GM18873 (cell line): ENCODE measurements around the gene PTK6.
A peak's percentile ranks its signal among the peaks of the same experiment; 100 is the strongest.

ENCODE experiments used
- ATAC-seq: cut with Tn5 transposase; IDR thresholded peaks from one replicate; pipeline ENCODE4 v1.9.1; 2021; ENCODE audit warnings: mild to moderate bottlenecking, moderate library complexity, moderate number of reproducible peaks; ENCODE audit not compliant: unreplicated experiment, low FRiP score

Gene PTK6

GRCh38 chr20:63545814-63546213 is 8.6 kb upstream of the PTK6 start:
- no peak for ATAC-seq

DNA sequence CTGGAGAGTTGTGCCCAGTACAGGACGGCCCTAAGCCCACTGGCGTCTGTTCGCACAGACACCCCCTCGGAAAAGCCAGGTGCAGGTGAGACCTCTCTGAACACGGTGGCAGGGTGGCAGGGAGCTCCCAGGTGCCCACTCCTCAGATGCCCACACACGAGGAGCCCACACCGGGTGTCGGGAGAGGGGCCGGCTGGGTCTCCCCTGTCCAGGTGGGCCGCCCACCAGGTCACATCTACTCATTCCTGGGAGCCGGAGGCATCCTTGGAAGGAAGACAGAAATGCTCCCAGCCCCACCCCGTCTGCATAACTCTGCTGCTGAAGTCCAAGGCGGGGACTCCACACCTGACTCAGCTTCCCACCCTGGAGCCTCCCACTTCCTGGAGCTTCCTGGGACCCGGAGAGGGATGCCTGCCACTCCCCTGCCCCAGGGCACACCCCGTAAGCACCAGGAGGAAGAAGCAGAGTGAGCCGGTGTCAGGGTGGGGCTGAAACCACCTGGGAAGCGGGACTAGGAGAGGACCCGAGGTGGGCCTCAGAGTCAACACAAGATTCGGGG is 7.9 kb upstream of the PTK6 start:
- ATAC-seq: no peak

GRCh38 chr20:63544241-63544957 is 7.2 kb upstream of the PTK6 start:
- ATAC-seq: no peak

- no peak for ATAC-seq
Measured at GRCh38 chr20:63543733-63544132, 6.6 kb upstream of the PTK6 start.

GRCh38 chr20:63543131-63543530 is 6.0 kb upstream of the PTK6 start:
- ATAC-seq: no peak

- no peak for ATAC-seq
Measured at GRCh38 chr20:63542696-63543095, 5.5 kb upstream of the PTK6 start.

- ATAC-seq: no peak
Measured at GRCh38 chr20:63542031-63542559, 4.9 kb upstream of the PTK6 start.

DNA sequence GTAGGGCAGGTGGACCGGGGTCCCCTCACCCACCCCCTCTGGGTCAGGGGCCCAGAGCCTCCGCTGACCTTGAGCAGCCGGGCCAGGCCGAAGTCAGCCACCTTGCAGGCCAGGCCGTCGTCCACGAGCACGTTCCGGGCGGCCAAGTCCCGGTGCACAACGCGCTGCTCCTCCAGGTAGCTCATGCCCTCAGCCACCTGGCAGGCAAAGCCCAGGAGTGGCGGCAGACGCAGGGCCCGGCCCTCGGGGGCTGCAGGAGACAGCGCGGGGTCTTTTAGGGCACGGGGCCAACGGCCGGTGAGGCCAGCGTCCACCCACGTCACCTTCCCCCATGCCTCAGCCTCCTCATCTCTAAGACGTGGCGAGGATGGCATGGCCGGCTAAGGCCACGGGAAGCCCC is 4.2 kb upstream of the PTK6 start:
- no peak for ATAC-seq

DNA sequence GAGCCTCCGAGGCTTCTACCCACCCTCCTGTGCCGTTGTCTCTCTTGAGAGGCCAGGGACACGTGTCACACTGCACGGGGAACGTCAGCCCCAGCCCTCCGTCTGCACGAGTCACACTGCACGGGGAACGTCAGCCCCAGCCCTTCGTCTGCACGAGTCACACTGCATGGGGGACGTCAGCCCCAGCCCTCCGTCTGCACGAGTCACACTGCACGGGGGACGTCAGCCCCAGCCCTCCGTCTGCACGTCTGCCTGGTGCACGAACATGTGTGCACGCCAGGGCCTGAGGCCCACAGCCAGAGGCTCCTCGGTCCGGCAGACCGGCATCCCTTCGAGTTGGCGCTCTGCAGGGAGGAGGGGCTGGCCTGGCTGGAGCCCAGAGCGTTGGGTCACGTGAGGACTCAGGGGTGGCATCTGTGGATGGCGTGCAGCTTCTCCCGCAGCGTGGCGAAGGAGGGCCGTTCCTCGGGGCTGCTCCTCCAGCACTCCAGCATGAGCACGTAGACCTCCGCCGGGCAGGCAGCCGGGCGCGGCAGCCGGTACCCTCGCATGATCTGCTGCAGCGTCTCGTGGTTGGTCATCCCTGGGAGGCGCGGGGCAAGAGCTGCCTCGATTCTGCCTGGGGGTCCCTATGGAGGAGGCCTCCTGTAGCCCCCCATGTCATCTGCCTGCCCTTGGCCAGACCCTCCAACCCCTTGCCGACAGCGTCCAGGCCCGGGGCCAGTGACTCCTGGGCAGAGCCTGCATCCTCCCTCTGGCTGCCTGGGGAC is 3.4 kb upstream of the PTK6 start:
- no peak for ATAC-seq

- ATAC-seq: no peak
Measured at GRCh38 chr20:63539441-63540370, 2.5 kb upstream of the PTK6 start.

- ATAC-seq: no peak
Measured at GRCh38 chr20:63539092-63539430, 1.9 kb upstream of the PTK6 start.

DNA sequence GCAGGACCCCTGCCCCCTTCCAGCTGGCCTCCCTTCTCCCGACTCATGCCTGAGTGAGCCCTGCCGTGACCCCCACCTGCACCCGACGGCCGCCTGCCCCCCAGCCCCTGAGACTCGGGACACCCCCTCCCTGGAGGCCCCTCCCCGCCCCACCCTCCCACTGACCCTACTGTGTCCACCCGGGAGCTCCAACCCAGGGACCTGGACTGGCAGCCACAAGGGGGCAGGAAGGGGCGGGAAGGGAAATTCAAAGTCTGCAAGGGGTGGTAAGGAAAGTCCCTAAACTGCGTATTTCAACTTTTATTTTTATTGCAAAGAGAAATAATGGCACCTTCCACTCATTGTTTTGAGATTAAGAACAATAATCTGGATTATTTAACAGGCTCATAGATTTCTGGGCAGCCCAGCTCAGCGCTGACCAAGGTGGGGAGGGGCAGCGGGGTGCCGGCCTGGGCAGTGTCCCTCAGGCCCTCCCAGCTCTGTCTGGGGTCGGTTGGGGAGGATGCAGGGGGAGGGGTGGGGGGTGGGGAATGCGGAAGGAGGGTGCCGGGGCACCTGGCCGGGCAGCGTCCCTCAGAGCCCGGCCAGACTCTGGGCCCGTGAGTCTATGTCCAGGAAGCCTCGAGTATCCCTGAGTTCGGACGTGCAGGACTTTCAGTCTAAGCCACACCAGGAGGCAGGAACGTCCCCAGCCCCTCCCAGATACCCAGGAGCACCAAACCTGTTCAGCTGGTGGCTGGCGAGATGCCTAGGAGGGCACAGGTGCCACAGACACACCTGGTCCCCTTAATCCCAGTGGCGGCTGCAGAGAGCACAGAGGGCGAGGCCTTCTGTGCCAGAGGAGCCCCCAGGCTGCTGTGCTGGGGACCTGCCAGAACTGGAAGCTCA is 1.3 kb upstream of the PTK6 start:
- ATAC-seq: no peak

GRCh38 chr20:63537525-63538203 is 488 bp upstream of the PTK6 start:
- ATAC-seq: peak; percentile 85

DNA sequence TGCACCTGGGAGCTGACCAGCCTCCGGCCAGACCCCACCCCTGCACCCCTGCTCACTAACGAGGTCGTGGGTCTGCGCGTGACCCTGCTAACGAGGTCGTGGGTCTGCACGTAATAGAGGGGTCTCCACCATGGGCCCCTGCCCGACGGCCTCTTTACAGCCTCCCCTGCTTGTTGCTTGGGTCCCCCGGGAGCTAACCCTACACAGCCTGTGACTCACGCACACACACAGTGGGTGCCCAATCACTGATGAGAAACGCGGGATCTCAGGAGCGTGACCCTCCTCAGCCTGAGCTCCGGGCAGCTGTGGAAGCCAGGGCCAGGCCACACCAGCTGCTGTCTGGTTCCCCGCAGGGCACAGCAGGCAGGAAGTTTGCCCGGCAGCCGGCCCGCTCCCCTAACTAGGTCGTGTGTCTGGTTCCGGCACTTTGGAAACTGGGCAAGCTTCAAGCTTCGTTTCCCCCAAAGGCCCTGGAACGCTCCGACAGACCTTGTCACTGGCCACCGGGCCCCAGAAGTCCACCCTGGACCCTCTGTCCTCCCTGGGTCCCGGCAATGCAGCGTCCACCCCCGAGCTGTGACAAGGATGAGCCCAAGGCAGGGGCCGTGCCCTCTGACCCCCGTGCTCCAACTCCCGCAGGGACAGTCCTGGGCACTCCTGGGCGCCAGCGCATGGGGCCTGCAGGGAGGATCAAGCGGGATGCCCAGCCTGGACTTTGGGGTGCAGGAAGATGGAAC is 767 bp downstream of the PTK6 start:
- ATAC-seq: no peak

DNA sequence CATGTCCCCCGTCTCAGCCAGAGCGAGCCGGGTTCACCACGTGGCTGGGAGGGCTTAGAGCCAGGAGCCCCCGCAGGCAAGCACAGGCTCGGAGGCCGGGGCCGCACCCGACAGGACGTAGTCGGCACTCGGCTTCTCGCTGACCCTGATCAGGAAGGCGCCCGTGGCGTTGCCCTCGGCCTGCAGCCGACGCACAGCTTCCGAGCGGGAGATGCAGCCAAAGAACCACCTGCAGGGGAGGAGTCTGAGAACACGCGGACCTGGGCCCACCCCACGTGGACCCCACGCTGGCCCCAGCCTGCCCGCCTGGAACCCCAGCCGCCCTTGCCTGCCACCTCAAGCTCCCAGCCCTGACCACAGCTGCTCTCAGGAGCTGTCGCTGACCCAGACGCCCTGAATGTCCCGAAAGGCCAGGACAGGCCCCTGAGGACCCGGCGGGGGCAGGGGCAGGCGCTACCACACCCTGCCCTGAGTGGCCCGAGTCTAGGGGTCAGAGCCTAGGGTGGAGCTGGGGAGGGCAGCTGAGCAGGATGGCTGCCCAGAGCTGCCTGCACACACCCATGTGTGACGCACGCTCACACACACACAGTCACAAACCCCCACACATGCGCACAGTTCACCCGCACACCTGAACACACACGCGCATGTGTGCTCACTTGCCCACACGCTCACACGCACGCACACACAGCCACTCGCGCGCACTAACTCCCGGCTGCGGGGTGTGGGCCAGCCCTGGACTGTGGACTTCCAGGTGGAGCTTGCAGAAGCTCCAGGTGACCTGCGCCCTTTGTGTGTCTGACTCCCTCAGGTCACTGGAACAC is 2.1 kb downstream of the PTK6 start:
- ATAC-seq: no peak

DNA sequence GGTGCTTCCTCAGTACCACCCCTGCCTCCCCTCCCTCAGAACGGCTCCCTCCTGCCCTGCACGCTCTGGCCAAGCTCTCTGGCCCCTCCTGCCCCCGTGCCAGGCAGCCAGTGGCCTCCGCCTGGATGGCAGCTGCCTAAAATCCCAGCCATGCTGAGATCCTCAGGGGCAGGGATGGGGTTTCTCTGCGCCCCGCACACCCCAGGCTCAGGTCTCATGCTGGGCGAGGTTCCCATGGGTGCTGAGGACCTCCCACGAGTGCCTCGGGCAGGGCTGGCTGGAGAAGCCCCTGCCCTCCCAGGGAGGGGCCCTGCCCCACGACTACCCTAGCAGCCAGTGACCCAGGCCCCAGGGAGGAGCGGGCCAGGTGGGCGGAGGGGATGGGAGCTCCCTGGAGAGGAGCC is 2.7 kb downstream of the PTK6 start:
- no peak for ATAC-seq

- ATAC-seq: no peak
Measured at GRCh38 chr20:63533871-63534393, 3.2 kb downstream of the PTK6 start.
